K562 (cell line): ENCODE data around the gene FERMT1.

Source experiments
- EP300 ChIP-seq: IDR thresholded peaks from 2 replicates; pipeline ENCODE4 v1.6.1; 2012; ENCODE audit warnings: low read length, improper control_type of control experiment
- EZH2 ChIP-seq: IDR thresholded peaks from 2 replicates; pipeline ENCODE4 v1.6.1; 2012; ENCODE audit warnings: low read depth, mild to moderate bottlenecking, inconsistent platforms, low read length, borderline replicate concordance
- GTF2F1 ChIP-seq: IDR thresholded peaks from 2 replicates; pipeline ENCODE4 v1.6.1; 2011; ENCODE audit warnings: low read depth, low read length, improper control_type of control experiment
- ZFX ChIP-seq: sonication (generic); formaldehyde crosslinking; IDR thresholded peaks from 2 replicates; pipeline ENCODE4 v1.8.0; 2022; ENCODE audit warnings: mild to moderate bottlenecking, missing genetic modification reagents, moderate library complexity

GRCh38 chr20:6040540-6040939, 82.3 kb downstream of the FERMT1 start:
- TF ChIP-seq EP300, result no peak
- no peak for TF ChIP-seq ZFX (CRISPR knock-in tag)
- no peak for TF ChIP-seq GTF2F1
- no peak for TF ChIP-seq EZH2
